ENCODE data around the gene PAGE3. TPM values are rescaled to one million over a fixed set of nuclear protein-coding genes. Genes with fewer than 3 reads are reported as not detected.

Gene PAGE3
- polyA plus RNA-seq, 1 donor from 2014 or later = not detected

GRCh38 chrX:55213381-55213780, 51.3 kb downstream of the PAGE3 start:
- Histone ChIP-seq H3K9ac (ENCODE audit: low read length) (no peak overlapping the region), H3K27ac (ENCODE audit: low read length) (no peak overlapping the region), H3K9me3 (ENCODE audit: low read length) (no peaks in the 10 kb centered on the region), H3K79me2 (replicated peaks; ENCODE audit: insufficient read depth, low read length) (no peaks in the 10 kb centered on the region), H4K20me1 (ENCODE audit: insufficient read depth) (no peaks in the 10 kb centered on the region), H3K4me2 (ENCODE audit: low read length) (no peak overlapping the region), H3K4me3 (ENCODE audit: low read length) (no peak overlapping the region), H3K9me2 (ENCODE audit: insufficient read depth, low read length) (no peaks in the 10 kb centered on the region), H3K36me3 (ENCODE audit: insufficient read depth, low read length) (no peaks in the 10 kb centered on the region), H3F3A (ENCODE audit: insufficient read depth, low read length, poor library complexity, severe bottlenecking) (no peaks in the 10 kb centered on the region), H3K27me3 (ENCODE audit: insufficient read depth, low read depth, low read length) (no peaks in the 10 kb centered on the region), H2AFZ (ENCODE audit: low read depth, low read length) (no peak overlapping the region)
- TF ChIP-seq SMC3 (conservative IDR thresholded peaks at IDR 0.05; ENCODE audit: poor library complexity) (no peak), EP300 (conservative IDR thresholded peaks at IDR 0.05; ENCODE audit: poor library complexity, severe bottlenecking) (no peak), MXI1 (conservative IDR thresholded peaks at IDR 0.05; ENCODE audit: poor library complexity, severe bottlenecking) (no peak), RAD21 (conservative IDR thresholded peaks at IDR 0.05) (no peak), CTCF (IDR thresholded peaks at IDR 0.05; ENCODE audit: poor library complexity, severe bottlenecking) (no peak), EZH2 (IDR thresholded peaks at IDR 0.05; ENCODE audit: borderline replicate concordance, insufficient read depth, low read length, poor library complexity, severe bottlenecking) (no peak), POLR2AphosphoS5 (IDR thresholded peaks at IDR 0.05) (no peak), TAF1 (IDR thresholded peaks at IDR 0.05; ENCODE audit: low read depth) (no peak)
- TF ChIP-seq, protein P1, sequence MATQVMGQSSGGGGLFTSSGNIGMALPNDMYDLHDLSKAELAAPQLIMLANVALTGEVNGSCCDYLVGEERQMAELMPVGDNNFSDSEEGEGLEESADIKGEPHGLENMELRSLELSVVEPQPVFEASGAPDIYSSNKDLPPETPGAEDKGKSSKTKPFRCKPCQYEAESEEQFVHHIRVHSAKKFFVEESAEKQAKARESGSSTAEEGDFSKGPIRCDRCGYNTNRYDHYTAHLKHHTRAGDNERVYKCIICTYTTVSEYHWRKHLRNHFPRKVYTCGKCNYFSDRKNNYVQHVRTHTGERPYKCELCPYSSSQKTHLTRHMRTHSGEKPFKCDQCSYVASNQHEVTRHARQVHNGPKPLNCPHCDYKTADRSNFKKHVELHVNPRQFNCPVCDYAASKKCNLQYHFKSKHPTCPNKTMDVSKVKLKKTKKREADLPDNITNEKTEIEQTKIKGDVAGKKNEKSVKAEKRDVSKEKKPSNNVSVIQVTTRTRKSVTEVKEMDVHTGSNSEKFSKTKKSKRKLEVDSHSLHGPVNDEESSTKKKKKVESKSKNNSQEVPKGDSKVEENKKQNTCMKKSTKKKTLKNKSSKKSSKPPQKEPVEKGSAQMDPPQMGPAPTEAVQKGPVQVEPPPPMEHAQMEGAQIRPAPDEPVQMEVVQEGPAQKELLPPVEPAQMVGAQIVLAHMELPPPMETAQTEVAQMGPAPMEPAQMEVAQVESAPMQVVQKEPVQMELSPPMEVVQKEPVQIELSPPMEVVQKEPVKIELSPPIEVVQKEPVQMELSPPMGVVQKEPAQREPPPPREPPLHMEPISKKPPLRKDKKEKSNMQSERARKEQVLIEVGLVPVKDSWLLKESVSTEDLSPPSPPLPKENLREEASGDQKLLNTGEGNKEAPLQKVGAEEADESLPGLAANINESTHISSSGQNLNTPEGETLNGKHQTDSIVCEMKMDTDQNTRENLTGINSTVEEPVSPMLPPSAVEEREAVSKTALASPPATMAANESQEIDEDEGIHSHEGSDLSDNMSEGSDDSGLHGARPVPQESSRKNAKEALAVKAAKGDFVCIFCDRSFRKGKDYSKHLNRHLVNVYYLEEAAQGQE (IDR thresholded peaks at IDR 0.05; ENCODE audit: borderline replicate concordance) = no peak

- TF ChIP-seq TAF1 (IDR thresholded peaks at IDR 0.05; ENCODE audit: low read depth) = no peak
- TF ChIP-seq, protein P1 (IDR thresholded peaks at IDR 0.05; ENCODE audit: borderline replicate concordance) = no peak
- no peak for TF ChIP-seq EZH2 (IDR thresholded peaks at IDR 0.05; ENCODE audit: borderline replicate concordance, insufficient read depth, low read length, poor library complexity, severe bottlenecking)
- no peak for TF ChIP-seq POLR2AphosphoS5 (IDR thresholded peaks at IDR 0.05)
- no peak for TF ChIP-seq EP300 (conservative IDR thresholded peaks at IDR 0.05; ENCODE audit: poor library complexity, severe bottlenecking)
- no peak for TF ChIP-seq RAD21 (conservative IDR thresholded peaks at IDR 0.05)
- TF ChIP-seq CTCF (IDR thresholded peaks at IDR 0.05; ENCODE audit: poor library complexity, severe bottlenecking) = no peak
- TF ChIP-seq MXI1 (conservative IDR thresholded peaks at IDR 0.05; ENCODE audit: poor library complexity, severe bottlenecking) = no peak
- TF ChIP-seq SMC3 (conservative IDR thresholded peaks at IDR 0.05; ENCODE audit: poor library complexity) = no peak
- Histone ChIP-seq H3K27me3 (ENCODE audit: insufficient read depth, low read depth, low read length) (no peaks in the 10 kb centered on the region), H3K9ac (ENCODE audit: low read length) (no peak overlapping the region), H3K79me2 (replicated peaks; ENCODE audit: insufficient read depth, low read length) (no peaks in the 10 kb centered on the region), H2AFZ (ENCODE audit: low read depth, low read length) (no peak overlapping the region), H4K20me1 (ENCODE audit: insufficient read depth) (no peaks in the 10 kb centered on the region), H3K4me3 (ENCODE audit: low read length) (no peak overlapping the region), H3K9me2 (ENCODE audit: insufficient read depth, low read length) (no peaks in the 10 kb centered on the region), H3K4me2 (ENCODE audit: low read length) (no peak overlapping the region), H3K9me3 (ENCODE audit: low read length) (no peaks in the 10 kb centered on the region), H3F3A (ENCODE audit: insufficient read depth, low read length, poor library complexity, severe bottlenecking) (no peaks in the 10 kb centered on the region), H3K27ac (ENCODE audit: low read length) (no peak overlapping the region), H3K36me3 (ENCODE audit: insufficient read depth, low read length) (no peaks in the 10 kb centered on the region)
Measured at GRCh38 chrX:55210931-55211677, 53.6 kb downstream of the PAGE3 start.
